ENCODE measurements around the gene MAPK8IP3.
"Not testable (repeated sequence)": the region's sequence is repeated elsewhere in the genome, so short reads cannot be mapped to it uniquely, and the experiment has no call there.

MAPK8IP3 gene

GRCh38 chr16:1790261-1790610 is 84.2 kb downstream of the MAPK8IP3 start:
- no peak for DNase-seq

GRCh38 chr16:1790611-1791255 is 84.7 kb downstream of the MAPK8IP3 start:
- no peak for DNase-seq

DNA sequence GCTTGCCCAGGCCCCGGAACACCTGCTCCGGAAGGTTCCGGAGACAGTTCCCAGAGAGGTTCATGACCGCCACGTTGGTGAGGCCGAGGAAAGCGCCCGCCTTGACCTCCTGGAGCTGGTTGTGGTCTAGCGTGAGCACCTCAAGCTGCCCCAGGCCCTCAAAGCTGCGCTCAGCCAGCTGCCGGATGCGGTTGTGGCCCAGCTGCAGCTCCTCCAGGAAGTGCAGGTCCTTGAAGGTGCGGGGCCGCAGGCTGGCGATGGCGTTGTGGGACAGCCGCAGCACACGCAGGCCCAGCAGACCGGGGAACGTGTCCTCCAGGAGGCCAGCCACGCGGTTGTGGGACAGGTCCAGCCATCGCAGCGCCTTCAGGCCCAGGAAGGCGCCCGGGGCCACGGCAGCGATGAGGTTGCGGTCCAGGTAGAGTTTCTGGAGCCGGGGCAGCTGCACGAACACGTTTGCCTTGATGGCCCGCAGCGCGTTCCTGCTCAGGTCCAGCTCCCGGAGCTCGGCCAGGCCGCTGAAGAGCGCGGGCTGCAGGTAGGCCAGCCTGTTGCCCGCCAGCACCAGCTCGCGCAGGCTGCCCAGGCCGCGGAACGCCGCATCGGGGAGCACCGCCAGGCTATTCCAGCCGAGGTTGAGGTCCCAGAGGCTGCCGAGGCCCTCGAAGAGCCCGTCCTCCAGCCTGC is 85.4 kb downstream of the MAPK8IP3 start:
- no peak for DNase-seq

DNA sequence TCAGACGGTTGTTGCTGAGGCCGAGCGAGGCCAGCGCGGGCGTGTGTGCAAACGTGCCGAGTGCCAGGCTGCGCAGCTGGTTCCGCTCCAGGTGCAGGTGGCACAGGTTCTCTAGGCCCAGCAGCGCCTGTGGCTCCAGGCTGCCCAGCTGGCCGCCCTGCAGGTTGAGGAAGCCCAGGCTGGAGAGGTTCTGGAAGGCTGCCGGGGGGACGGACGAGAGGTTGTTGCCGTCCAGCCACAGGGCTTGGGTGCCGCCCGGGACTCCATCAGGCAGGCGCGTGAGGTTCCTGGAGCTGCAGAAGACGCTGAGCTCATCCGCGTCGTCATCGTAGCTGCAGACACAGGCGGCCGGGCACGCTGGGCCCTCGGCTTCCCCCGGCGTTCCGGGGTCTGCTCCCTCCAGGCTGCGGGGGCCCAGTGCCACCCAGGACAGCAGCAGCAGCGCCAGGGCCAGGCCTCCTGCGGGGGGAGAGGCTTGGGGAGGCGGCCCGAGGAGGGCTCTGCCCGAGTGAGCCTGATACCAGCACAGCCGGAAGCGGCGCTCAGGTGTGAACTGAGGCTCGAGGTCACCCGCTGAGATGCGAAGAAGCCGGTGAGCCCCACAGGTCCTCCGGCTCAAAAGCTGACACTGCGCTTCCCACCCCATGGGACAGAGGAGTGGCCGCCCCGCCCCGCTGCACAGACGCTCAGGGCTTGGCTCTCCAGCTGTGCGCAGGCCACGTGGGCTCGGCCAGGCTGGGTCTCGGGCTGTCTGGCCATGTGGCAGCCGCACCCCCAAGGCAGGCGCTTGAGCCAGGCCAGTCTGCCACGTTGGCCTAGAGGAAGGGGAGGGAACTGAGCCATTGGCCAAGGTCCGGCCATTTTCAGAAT is 86.2 kb downstream of the MAPK8IP3 start:
- no peak for DNase-seq

- no peak for DNase-seq
Observed at GRCh38 chr16:1792836-1793577, 87.0 kb downstream of the MAPK8IP3 start.

DNA sequence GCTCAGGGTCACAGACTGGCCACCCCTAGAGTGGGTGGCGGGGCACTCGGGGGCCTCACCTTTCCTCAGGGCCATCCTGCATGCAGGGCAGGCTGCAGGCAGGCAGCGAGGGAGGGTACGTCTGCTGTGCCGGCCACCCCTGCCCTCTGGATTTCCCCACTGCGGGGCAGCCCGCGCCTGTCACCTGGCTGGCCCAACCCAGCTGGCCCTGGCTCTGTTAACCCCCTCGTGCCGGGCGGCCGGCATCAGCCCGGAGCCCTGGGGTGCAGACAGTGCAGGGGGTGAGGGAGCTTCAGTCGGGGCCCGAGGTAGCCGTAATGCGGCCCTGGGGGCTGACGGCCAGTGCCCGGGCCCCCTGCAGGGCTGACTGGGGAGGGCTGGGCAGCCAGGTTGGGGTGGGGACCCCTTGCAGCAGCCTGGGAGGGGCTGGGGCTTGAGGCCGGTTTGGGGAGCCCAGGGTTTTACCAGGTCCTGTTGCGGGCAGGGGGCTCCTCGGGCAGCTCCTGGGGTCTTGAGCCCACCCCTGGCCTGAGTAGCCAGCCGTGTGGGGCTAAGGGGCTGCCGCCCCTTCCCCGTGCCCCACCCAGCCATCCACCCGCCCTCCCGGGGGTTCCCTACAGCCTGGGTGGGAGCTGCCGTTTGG is 87.7 kb downstream of the MAPK8IP3 start, which contains the start of gene IGFALS:
Gene IGFALS (minus strand): TSS at position 128 of the 643 bp plus-strand sequence. CDS start 53 bp downstream, at position 75.
- no peak for DNase-seq

GRCh38 chr16:1794221-1794871 is 88.4 kb downstream of the MAPK8IP3 start:
- DNase-seq: peak; percentile 50

GRCh38 chr16:1794908-1795666 is 89.1 kb downstream of the MAPK8IP3 start:
- no peak for DNase-seq

DNA sequence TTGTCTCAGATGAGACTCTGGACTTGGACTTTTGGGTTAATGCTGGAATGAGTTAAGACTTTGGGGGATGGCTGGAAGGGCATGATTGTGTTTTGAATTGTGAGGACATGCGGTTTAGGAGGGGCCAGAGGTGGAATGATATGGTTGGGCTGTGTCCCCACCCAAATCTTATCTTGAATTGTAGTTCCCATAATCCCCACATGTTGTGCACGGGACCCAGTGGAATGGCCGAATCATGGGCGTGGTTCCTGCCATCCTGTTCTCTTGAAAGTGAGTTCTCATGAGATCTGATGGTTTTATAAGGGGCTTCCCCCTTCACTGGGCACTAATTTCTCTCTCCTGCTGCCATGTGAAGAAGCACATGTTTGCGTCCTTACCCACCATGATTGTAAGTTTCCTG is 93.3 kb downstream of the MAPK8IP3 start:
- DNase-seq: not testable (repeated sequence)

DNA sequence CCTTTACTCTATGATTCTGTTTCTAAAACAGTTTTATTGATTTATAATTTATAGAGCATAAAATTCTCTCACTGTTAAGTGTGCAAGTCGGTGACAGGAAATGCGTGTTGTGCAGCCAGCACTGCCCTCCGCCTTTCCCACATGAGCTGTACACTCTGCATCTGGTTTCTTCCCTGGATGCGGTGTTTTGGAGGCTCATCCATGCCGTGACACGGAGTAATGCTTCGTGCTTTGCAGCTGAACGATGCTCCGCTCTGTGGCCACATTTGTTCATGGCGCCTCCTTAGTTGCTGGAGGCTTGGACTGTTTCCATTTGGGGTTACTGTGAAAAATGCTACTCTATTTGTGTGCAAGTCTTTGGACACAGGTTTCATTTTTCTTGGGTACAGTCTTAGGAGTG is 94.7 kb downstream of the MAPK8IP3 start:
- no peak for DNase-seq

GRCh38 chr16:1807626-1808025 is 101.6 kb downstream of the MAPK8IP3 start:
- DNase-seq: no peak

DNA sequence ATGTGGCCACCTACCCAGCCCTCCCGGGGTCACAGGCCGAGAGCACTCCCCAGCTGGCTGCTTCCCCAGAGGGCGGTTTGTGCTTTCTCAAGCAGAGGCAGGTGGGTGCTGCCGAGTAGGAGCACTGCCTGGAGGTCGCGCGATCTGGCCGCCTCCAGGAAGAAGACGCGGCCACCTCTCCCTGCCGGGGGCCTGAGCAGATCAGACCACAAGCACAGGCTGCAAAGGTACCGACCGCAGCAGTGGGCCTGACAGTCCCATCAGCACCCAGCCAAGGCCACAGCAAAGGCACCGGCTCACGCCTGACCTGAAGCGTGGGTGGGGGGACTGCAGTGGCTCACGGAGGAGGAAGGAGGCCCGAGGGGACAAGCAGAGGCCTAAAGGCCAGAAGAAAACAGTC is 102.7 kb downstream of the MAPK8IP3 start:
- no peak for DNase-seq

- DNase-seq: no peak
Observed at GRCh38 chr16:1809281-1809801, 103.3 kb downstream of the MAPK8IP3 start.

GRCh38 chr16:1810106-1810505 is 104.1 kb downstream of the MAPK8IP3 start:
- no peak for DNase-seq

DNA sequence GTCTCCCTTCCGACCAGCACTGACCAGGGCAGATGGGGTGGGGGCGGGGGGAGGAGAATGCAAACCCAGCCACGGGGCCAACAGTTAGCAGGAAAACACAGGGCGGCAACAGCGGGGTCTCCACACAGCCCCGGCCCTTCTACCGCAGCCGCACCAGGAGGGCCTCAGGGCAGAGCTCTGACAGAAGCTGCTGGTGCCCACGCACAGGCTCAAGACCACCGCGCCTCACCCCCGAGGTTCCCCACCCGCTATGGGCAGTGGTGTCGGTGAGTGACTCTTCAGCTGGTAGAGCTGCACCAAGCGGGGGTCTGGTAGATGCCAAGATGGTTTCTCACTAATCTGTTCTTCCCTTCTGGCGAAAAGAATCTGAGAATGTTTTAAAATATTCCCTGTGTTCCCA is 104.5 kb downstream of the MAPK8IP3 start:
- DNase-seq: no peak

DNA sequence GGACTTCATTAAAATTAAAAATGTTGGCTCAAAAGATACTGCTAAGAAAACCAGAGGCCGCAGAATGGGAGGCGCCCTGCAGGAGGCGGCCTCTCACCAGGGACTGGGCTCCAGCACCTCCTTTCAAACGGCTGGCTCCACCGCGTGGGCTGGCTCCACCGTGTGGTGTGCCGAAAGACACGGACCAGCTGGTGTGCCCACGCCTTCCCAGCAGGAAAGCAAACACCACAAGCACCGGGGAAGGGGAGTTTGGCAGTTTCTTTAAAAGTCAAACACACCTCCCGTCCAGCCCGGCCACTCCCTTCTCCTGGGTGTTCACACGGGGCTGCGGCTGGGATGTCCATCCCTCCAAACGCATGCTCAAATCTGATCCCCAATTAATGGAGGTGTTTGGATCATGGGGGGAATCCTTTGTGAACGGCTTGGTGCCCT is 106.8 kb downstream of the MAPK8IP3 start:
- DNase-seq: peak; percentile 90

DNA sequence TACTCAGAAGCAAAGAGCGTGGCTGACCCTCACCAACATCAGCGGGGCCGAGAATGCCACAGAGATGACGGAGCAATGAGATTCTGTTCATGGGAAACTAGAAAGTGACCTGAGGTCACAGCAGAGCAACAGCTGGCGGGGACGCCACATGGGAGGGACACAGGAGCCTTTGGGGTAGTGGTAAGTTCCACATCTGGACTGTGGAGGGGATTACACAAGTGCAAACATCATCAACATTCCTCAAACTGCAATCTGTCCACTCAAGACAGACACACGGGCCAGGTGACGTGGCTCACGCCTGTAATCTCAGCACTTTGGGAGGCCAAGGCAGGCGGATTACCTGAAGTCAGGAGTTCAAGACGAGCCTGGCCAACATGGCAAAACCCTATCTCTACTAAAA is 109.5 kb downstream of the MAPK8IP3 start:
- DNase-seq: no peak

DNA sequence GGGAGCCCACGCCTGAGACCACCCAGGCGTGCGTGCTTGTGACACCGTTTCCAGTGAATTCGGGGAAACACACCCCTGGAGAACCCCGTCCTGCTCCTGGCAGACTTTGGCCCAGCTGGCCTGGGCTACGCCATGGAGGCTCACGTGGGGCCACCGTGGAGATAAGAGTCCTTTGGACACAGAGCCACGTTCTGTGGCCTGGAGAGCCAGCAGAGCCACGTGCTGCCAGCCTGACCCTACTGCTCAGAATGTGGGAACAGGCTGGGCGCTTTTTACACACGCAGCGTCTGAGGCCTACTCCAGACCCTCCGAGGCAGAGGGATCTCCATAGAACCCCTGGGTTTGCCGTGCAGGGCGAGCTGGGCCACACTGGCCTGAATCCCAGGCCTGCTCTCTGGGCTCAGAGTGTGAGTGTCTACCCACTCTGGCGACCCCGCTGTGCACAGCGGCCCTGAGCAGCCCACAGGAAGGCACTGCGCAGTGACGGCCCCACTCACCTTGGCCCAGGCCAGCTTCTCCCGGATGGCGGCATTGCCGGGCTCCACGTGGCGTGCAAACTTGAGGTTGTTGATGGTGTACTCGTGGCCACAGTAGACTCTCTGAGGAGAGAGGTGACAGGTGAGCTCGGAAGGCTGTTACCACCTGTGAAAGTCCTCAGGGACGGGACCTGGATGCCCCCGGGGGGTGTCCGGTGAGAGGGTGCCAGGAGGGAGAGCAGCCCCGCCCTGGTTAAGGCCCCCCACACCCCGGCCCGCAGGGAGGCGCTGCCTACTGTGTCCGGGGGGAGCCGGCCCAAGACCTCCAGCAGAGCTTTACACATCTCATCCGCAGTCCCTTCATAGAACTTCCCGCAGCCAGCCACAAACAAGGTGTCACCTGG is 110.6 kb downstream of the MAPK8IP3 start:
- no peak for DNase-seq

DNA sequence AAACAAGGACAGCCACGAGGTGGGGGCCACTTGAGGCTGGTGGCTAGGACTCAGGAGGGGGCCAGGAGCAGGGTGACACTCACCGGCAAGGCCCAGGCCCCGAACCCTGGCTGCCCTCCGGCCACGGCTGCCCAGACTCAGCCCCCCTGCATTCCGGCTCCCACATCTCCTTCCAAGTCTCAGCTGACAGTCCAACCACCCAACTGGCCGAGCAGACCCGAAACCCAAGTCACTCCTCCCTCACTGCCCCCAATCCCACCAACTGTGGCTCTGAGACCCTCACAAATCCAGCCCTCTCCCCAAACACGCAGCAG is 111.2 kb downstream of the MAPK8IP3 start:
- DNase-seq: no peak

- no peak for DNase-seq
Observed at GRCh38 chr16:1817716-1818115, 111.7 kb downstream of the MAPK8IP3 start.
